Measurements from ENCODE around the gene VIPR2.

Gene VIPR2

GRCh38 chr7:159192725-159193453 is 48.2 kb upstream of the VIPR2 start (continued):
- TF ChIP-seq POU6F1 (CRISPR knock-in tag; IDR thresholded peaks at IDR 0.05; ENCODE audit: borderline replicate concordance, low read depth), result no peak

DNA sequence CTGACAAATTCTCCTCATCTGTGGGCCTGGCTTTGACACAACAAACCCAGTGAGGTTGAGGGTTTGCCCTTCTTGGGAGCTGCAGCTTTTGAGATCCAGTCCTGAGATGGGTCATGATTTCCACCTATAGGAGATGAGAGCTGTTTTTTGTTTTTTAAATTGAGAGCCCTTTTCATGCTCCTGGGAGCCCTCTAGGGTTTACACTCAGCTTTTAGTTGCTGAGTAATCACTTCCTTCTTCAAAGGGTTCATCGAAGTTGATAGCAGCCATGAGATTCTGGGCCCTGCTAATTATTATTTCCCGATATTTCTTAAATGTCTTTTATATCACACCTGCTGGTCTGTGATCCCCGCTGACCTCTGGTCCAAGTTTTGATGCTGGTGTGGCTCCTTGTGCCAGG is 47.3 kb upstream of the VIPR2 start:
- TF ChIP-seq GLIS3 (CRISPR knock-in tag; IDR thresholded peaks at IDR 0.05) (no peak), TOX (CRISPR knock-in tag; IDR thresholded peaks at IDR 0.05; ENCODE audit: borderline replicate concordance) (no peak), SNAI2 (CRISPR knock-in tag; IDR thresholded peaks at IDR 0.05) (no peak), ZNF70 (CRISPR knock-in tag; IDR thresholded peaks at IDR 0.05) (no peak), POU6F1 (CRISPR knock-in tag; IDR thresholded peaks at IDR 0.05; ENCODE audit: borderline replicate concordance, low read depth) (no peak), CREB5 (CRISPR knock-in tag; IDR thresholded peaks at IDR 0.05; ENCODE audit: low read depth) (no peak), ZFP30 (CRISPR knock-in tag; IDR thresholded peaks at IDR 0.05) (no peak), ZC3H10 (CRISPR knock-in tag; IDR thresholded peaks at IDR 0.05) (no peak), TCF4 (CRISPR knock-in tag; IDR thresholded peaks at IDR 0.05; ENCODE audit: borderline replicate concordance) (no peak), ARNTL (CRISPR knock-in tag; IDR thresholded peaks at IDR 0.05; ENCODE audit: borderline replicate concordance, low read depth) (no peak), OSR1 (CRISPR knock-in tag; IDR thresholded peaks at IDR 0.05) (no peak), CSRNP3 (CRISPR knock-in tag; IDR thresholded peaks at IDR 0.05) (no peak), RARB (CRISPR knock-in tag; IDR thresholded peaks at IDR 0.05) (no peak), CSDC2 (CRISPR knock-in tag; IDR thresholded peaks at IDR 0.05) (no peak), ZNF8 (CRISPR knock-in tag; IDR thresholded peaks at IDR 0.05) (no peak), ZFP3 (CRISPR knock-in tag; IDR thresholded peaks at IDR 0.05) (no peak), BACH2 (CRISPR knock-in tag; IDR thresholded peaks at IDR 0.05; ENCODE audit: borderline replicate concordance) (no peak), PPARA (CRISPR knock-in tag; IDR thresholded peaks at IDR 0.05; ENCODE audit: borderline replicate concordance) (no peak)
- TF ChIP-seq, protein P1, sequence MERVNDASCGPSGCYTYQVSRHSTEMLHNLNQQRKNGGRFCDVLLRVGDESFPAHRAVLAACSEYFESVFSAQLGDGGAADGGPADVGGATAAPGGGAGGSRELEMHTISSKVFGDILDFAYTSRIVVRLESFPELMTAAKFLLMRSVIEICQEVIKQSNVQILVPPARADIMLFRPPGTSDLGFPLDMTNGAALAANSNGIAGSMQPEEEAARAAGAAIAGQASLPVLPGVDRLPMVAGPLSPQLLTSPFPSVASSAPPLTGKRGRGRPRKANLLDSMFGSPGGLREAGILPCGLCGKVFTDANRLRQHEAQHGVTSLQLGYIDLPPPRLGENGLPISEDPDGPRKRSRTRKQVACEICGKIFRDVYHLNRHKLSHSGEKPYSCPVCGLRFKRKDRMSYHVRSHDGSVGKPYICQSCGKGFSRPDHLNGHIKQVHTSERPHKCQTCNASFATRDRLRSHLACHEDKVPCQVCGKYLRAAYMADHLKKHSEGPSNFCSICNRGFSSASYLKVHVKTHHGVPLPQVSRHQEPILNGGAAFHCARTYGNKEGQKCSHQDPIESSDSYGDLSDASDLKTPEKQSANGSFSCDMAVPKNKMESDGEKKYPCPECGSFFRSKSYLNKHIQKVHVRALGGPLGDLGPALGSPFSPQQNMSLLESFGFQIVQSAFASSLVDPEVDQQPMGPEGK (CRISPR knock-in tag; IDR thresholded peaks at IDR 0.05; ENCODE audit: borderline replicate concordance), result no peak
- TF ChIP-seq, protein P2, sequence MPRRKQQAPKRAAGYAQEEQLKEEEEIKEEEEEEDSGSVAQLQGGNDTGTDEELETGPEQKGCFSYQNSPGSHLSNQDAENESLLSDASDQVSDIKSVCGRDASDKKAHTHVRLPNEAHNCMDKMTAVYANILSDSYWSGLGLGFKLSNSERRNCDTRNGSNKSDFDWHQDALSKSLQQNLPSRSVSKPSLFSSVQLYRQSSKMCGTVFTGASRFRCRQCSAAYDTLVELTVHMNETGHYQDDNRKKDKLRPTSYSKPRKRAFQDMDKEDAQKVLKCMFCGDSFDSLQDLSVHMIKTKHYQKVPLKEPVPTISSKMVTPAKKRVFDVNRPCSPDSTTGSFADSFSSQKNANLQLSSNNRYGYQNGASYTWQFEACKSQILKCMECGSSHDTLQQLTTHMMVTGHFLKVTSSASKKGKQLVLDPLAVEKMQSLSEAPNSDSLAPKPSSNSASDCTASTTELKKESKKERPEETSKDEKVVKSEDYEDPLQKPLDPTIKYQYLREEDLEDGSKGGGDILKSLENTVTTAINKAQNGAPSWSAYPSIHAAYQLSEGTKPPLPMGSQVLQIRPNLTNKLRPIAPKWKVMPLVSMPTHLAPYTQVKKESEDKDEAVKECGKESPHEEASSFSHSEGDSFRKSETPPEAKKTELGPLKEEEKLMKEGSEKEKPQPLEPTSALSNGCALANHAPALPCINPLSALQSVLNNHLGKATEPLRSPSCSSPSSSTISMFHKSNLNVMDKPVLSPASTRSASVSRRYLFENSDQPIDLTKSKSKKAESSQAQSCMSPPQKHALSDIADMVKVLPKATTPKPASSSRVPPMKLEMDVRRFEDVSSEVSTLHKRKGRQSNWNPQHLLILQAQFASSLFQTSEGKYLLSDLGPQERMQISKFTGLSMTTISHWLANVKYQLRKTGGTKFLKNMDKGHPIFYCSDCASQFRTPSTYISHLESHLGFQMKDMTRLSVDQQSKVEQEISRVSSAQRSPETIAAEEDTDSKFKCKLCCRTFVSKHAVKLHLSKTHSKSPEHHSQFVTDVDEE (CRISPR knock-in tag; IDR thresholded peaks at IDR 0.05), result no peak
- no peak for ATAC-seq
